Peyer's patch (tissue), 4 donors: Measurements from ENCODE around the gene NSRP1.

Experiments
- POLR2A ChIP-seq, 2 donors: fragments of 450-650 bp; IDR thresholded peaks; one replicate each; pipeline ENCODE4 v1.5.1; 2017; ENCODE audit warnings: antibody characterized with exemption in 2 of 2, mild to moderate bottlenecking in 2 of 2, moderate library complexity in 2 of 2
- TF ChIP-seq, protein P1 (sequence below), 6 experiments: fragments of 450-650 bp in 4 of 6; fragments of 200-600 bp in 2 of 6; sonication (generic) in 1 of 6; IDR thresholded peaks; one replicate each; pipeline ENCODE4 v1.5.1; 2017 to 2019; ENCODE audit warnings: antibody characterized with exemption in 6 of 6, mild to moderate bottlenecking in 3 of 6, moderate library complexity in 1 of 6

GRCh38 chr17:30155389-30155788 lies 38.8 kb downstream of the NSRP1 start:
- TF ChIP-seq, protein P1, sequence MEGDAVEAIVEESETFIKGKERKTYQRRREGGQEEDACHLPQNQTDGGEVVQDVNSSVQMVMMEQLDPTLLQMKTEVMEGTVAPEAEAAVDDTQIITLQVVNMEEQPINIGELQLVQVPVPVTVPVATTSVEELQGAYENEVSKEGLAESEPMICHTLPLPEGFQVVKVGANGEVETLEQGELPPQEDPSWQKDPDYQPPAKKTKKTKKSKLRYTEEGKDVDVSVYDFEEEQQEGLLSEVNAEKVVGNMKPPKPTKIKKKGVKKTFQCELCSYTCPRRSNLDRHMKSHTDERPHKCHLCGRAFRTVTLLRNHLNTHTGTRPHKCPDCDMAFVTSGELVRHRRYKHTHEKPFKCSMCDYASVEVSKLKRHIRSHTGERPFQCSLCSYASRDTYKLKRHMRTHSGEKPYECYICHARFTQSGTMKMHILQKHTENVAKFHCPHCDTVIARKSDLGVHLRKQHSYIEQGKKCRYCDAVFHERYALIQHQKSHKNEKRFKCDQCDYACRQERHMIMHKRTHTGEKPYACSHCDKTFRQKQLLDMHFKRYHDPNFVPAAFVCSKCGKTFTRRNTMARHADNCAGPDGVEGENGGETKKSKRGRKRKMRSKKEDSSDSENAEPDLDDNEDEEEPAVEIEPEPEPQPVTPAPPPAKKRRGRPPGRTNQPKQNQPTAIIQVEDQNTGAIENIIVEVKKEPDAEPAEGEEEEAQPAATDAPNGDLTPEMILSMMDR (IDR thresholded peaks at IDR 0.05): no peak
- TF ChIP-seq POLR2A (IDR thresholded peaks at IDR 0.05): no peak
